ENCODE results near the gene UTP25.
A peak's percentile ranks its signal among the peaks of the same experiment; 100 is the strongest.

Gene UTP25

GRCh38 chr1:209839875-209840546, 12.2 kb downstream of the UTP25 start:
- peak; percentile 85 to 87 for DNase-seq (ENCODE audit: low read depth in 2 of 2)

GRCh38 chr1:209840611-209841010, 12.8 kb downstream of the UTP25 start:
- no peak for DNase-seq (ENCODE audit: low read depth in 2 of 2)

- DNase-seq (ENCODE audit: low read depth in 2 of 2) = no peak
These were observed 17.1 kb downstream of the UTP25 start for GRCh38 chr1:209844695-209845407.

GRCh38 chr1:209845408-209845725, 17.6 kb downstream of the UTP25 start:
- no peak for DNase-seq (ENCODE audit: low read depth in 2 of 2)

- DNase-seq (ENCODE audit: low read depth in 2 of 2) = no peak
These were observed 21.6 kb downstream of the UTP25 start for GRCh38 chr1:209849388-209849787.

GRCh38 chr1:209850342-209850979, 22.7 kb downstream of the UTP25 start:
- peak; percentile 67 to 74 for DNase-seq (ENCODE audit: low read depth in 2 of 2)

- no peak for DNase-seq (ENCODE audit: low read depth in 2 of 2)
These were observed 25.9 kb downstream of the UTP25 start for GRCh38 chr1:209853676-209854075.

- DNase-seq (ENCODE audit: low read depth in 2 of 2) = no peak
These were observed 26.4 kb downstream of the UTP25 start for GRCh38 chr1:209854196-209854595.

GRCh38 chr1:209855006-209855405, 27.2 kb downstream of the UTP25 start:
- no peak for DNase-seq (ENCODE audit: low read depth in 2 of 2)

GRCh38 chr1:209855623-209856022, 27.9 kb downstream of the UTP25 start:
- no peak for DNase-seq (ENCODE audit: low read depth in 2 of 2)

- DNase-seq (ENCODE audit: low read depth in 2 of 2) = no peak
These were observed 30.9 kb downstream of the UTP25 start for GRCh38 chr1:209858561-209859103.

GRCh38 chr1:209860293-209860881, 32.6 kb downstream of the UTP25 start:
- DNase-seq (ENCODE audit: low read depth in 2 of 2) = peak in 1 of 2 experiments; percentile 60

GRCh38 chr1:209861242-209861641, 33.5 kb downstream of the UTP25 start:
- no peak for DNase-seq (ENCODE audit: low read depth in 2 of 2)

GRCh38 chr1:209862391-209863356, 34.9 kb downstream of the UTP25 start:
- no peak for DNase-seq (ENCODE audit: low read depth in 2 of 2)

GRCh38 chr1:209863766-209864485, 36.2 kb downstream of the UTP25 start:
- no peak for DNase-seq (ENCODE audit: low read depth in 2 of 2)

GRCh38 chr1:209866201-209866600, 38.4 kb downstream of the UTP25 start:
- no peak for DNase-seq (ENCODE audit: low read depth in 2 of 2)

GRCh38 chr1:209869291-209870149, 41.7 kb downstream of the UTP25 start:
- DNase-seq (ENCODE audit: low read depth in 2 of 2) = peak in 1 of 2 experiments; percentile 40

- DNase-seq (ENCODE audit: low read depth in 2 of 2) = peak; percentile 78 to 81
These were observed 42.5 kb downstream of the UTP25 start for GRCh38 chr1:209870151-209870831.

GRCh38 chr1:209871006-209871405, 43.2 kb downstream of the UTP25 start:
- DNase-seq (ENCODE audit: low read depth in 2 of 2) = no peak
